ENCODE results near the gene GNB1.

Gene GNB1

GRCh38 chr1:1780598-1781525 lies 110.0 kb downstream of the GNB1 start:
- DNase-seq = no peak

- DNase-seq = no peak
Observed at GRCh38 chr1:1779691-1780597, 110.9 kb downstream of the GNB1 start.

- no peak for DNase-seq
Observed at GRCh38 chr1:1779320-1779675, 111.6 kb downstream of the GNB1 start.

- DNase-seq = peak; percentile 17
Observed at GRCh38 chr1:1778663-1779319, 112.1 kb downstream of the GNB1 start.

- DNase-seq = peak; percentile 66
Observed at GRCh38 chr1:1777950-1778662, 112.8 kb downstream of the GNB1 start, which contains the start of gene NADK. Gene NADK, minus strand, starts transcription at chr1:1778470. Its CDS starts 13,064 bp downstream, at chr1:1765406.

- DNase-seq = peak; percentile 37
Observed at GRCh38 chr1:1777583-1777899, 113.3 kb downstream of the GNB1 start.

- DNase-seq = no peak
Observed at GRCh38 chr1:1776672-1777582, 114.0 kb downstream of the GNB1 start.

- DNase-seq = no peak
Observed at GRCh38 chr1:1775327-1776226, 115.3 kb downstream of the GNB1 start.

GRCh38 chr1:1773874-1774273 lies 117.0 kb downstream of the GNB1 start:
- no peak for DNase-seq

- no peak for DNase-seq
Observed at GRCh38 chr1:1771096-1771495, 119.8 kb downstream of the GNB1 start.

- no peak for DNase-seq
Observed at GRCh38 chr1:1770102-1770501, 120.8 kb downstream of the GNB1 start.

- DNase-seq = no peak
Observed at GRCh38 chr1:1768249-1768992, 122.5 kb downstream of the GNB1 start.

- no peak for DNase-seq
Observed at GRCh38 chr1:1764876-1765470, 125.9 kb downstream of the GNB1 start.

- no peak for DNase-seq
Observed at GRCh38 chr1:1763657-1764621, 126.9 kb downstream of the GNB1 start.

GRCh38 chr1:1761504-1762376 lies 129.1 kb downstream of the GNB1 start:
- DNase-seq = no peak

GRCh38 chr1:1760715-1761114 lies 130.2 kb downstream of the GNB1 start:
- DNase-seq = no peak

GRCh38 chr1:1760345-1760650 lies 130.6 kb downstream of the GNB1 start:
- no peak for DNase-seq
